ENCODE results near the gene PCBP3. TPM values are rescaled to one million over a fixed set of nuclear protein-coding genes. Genes with fewer than 3 reads are reported as not detected.

PCBP3 gene
- total RNA-seq, 1 donor from 2014 or later: 4.6 TPM

- Histone ChIP-seq H3K4me2 (no peak overlapping the region), H3K79me2 (ENCODE audit: low read depth) (no peaks in the 10 kb centered on the region), H3K9ac (no peak overlapping the region), H2AFZ (replicated peaks) (no peak overlapping the region), H3K27me3 (no peaks in the 10 kb centered on the region), H3K27ac (no peak overlapping the region), H3K4me3 (no peak overlapping the region), H3K4me1 (peaks cover 6% of the 10 kb centered on the region), H3K36me3 (no peaks in the 10 kb centered on the region), H3K9me3 (ENCODE audit: low read depth) (no peaks in the 10 kb centered on the region), H4K20me1 (ENCODE audit: low read depth) (no peaks in the 10 kb centered on the region), H3F3A (ENCODE audit: low read depth) (no peaks in the 10 kb centered on the region)
- no peak for TF ChIP-seq EZH2phosphoT487 (IDR thresholded peaks at IDR 0.05)
- no peak for TF ChIP-seq CTCF (IDR thresholded peaks at IDR 0.05)
- no peak for TF ChIP-seq EZH2 (IDR thresholded peaks at IDR 0.05)
- Mint-ChIP-seq H3K36me3 (no peaks in the 10 kb centered on the region), H3K9me3 (no peaks in the 10 kb centered on the region), H3K27me3 (ENCODE audit: insufficient read depth, low read depth) (peaks cover 5% of the 10 kb centered on the region), H3K4me3 (no peak overlapping the region), H3K27ac (no peak overlapping the region), H3K4me1 (peaks cover 6% of the 10 kb centered on the region)
- no peak for DNase-seq (ENCODE audit: low spot score)
Measured at GRCh38 chr21:45801989-45802388, 158.5 kb downstream of the PCBP3 start.

- Mint-ChIP-seq H3K36me3 (no peaks in the 10 kb centered on the region), H3K27me3 (ENCODE audit: insufficient read depth, low read depth) (peaks cover 5% of the 10 kb centered on the region), H3K27ac (no peak overlapping the region), H3K4me1 (peaks cover 6% of the 10 kb centered on the region), H3K4me3 (no peak overlapping the region), H3K9me3 (no peaks in the 10 kb centered on the region)
- Histone ChIP-seq H3F3A (ENCODE audit: low read depth) (no peaks in the 10 kb centered on the region), H3K4me3 (no peak overlapping the region), H2AFZ (replicated peaks) (no peak overlapping the region), H3K27me3 (no peaks in the 10 kb centered on the region), H4K20me1 (ENCODE audit: low read depth) (no peaks in the 10 kb centered on the region), H3K9me3 (ENCODE audit: low read depth) (no peaks in the 10 kb centered on the region), H3K79me2 (ENCODE audit: low read depth) (no peaks in the 10 kb centered on the region), H3K9ac (no peak overlapping the region), H3K27ac (no peak overlapping the region), H3K4me1 (peaks cover 6% of the 10 kb centered on the region), H3K36me3 (no peaks in the 10 kb centered on the region), H3K4me2 (no peak overlapping the region)
- DNase-seq (ENCODE audit: low spot score): no peak
- TF ChIP-seq CTCF (IDR thresholded peaks at IDR 0.05) (no peak), EZH2 (IDR thresholded peaks at IDR 0.05) (no peak), EZH2phosphoT487 (IDR thresholded peaks at IDR 0.05) (no peak)
Measured at GRCh38 chr21:45802425-45802824, 158.9 kb downstream of the PCBP3 start.

DNA sequence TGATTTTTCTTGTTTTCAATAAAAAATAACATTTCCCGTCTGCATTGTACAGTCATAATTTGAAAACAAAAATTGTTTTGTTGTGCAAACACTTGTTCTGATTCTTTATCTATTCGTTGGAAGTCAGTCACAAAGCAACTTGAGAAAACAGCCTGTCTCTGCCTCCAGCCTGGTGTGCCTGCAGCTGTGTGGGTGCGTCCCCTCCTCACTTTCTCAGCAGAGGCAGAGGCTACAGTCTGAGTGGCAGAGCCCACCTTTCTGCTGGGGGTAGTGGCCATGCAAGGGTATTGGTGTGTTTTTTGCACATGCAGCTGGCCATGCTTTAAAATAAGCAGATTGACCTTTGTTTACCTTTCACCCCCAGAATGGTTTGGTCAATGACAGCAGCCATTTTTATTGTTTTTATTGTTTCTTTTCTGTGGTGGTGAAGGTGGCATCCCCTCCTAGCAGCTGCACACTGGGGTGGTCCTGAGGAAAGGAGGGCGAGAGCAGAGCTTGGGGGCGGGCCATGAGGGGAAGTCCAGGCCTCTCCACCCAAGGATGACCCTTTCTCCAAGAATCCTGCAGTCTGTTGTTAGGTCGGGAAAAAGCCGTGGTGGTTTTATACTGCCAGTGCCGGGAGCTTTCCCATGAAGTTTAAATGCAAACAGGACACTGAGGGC is 159.6 kb downstream of the PCBP3 start:
- no peak for DNase-seq (ENCODE audit: low spot score)
- Mint-ChIP-seq H3K9me3 (peaks cover 3% of the 10 kb centered on the region), H3K36me3 (no peaks in the 10 kb centered on the region), H3K27me3 (ENCODE audit: insufficient read depth, low read depth) (peaks cover 5% of the 10 kb centered on the region), H3K4me3 (no peak overlapping the region), H3K4me1 (peaks cover 6% of the 10 kb centered on the region), H3K27ac (no peak overlapping the region)
- no peak overlapping the region for H3K4me3 ChIP-seq
- H3K27ac ChIP-seq: no peak overlapping the region
- H3K36me3 ChIP-seq: no peaks in the 10 kb centered on the region
- TF ChIP-seq EZH2phosphoT487 (IDR thresholded peaks at IDR 0.05) (no peak), CTCF (IDR thresholded peaks at IDR 0.05) (no peak), EZH2 (IDR thresholded peaks at IDR 0.05) (no peak)
- no peaks in the 10 kb centered on the region for H3K9me3 ChIP-seq (ENCODE audit: low read depth)
- H3K27me3 ChIP-seq: no peaks in the 10 kb centered on the region
- H3F3A ChIP-seq (ENCODE audit: low read depth): no peaks in the 10 kb centered on the region
- H3K4me2 ChIP-seq: no peak overlapping the region
- no peak overlapping the region for H3K9ac ChIP-seq
- H4K20me1 ChIP-seq (ENCODE audit: low read depth): no peaks in the 10 kb centered on the region
- no peak overlapping the region for H2AFZ ChIP-seq (replicated peaks)
- H3K79me2 ChIP-seq (ENCODE audit: low read depth): no peaks in the 10 kb centered on the region
- peaks cover 6% of the 10 kb centered on the region for H3K4me1 ChIP-seq
